AG09319 (cell line): ENCODE data around the gene FBXL5.
A peak's percentile ranks its signal among the peaks of the same experiment; 100 is the strongest.

ENCODE experiments used
- DNase-seq: peaks from one replicate; pipeline ENCODE4 v3.0.0-alpha.2; 2010; ENCODE audit warnings: low read depth; ENCODE audit errors: extremely low read depth
- TF ChIP-seq, protein P1 (sequence below): IDR thresholded peaks from 2 replicates; pipeline ENCODE4 v1.5.1; 2011; ENCODE audit warnings: low read depth, mild to moderate bottlenecking, inconsistent platforms, low read length, moderate library complexity

The FBXL5 gene, protein sequence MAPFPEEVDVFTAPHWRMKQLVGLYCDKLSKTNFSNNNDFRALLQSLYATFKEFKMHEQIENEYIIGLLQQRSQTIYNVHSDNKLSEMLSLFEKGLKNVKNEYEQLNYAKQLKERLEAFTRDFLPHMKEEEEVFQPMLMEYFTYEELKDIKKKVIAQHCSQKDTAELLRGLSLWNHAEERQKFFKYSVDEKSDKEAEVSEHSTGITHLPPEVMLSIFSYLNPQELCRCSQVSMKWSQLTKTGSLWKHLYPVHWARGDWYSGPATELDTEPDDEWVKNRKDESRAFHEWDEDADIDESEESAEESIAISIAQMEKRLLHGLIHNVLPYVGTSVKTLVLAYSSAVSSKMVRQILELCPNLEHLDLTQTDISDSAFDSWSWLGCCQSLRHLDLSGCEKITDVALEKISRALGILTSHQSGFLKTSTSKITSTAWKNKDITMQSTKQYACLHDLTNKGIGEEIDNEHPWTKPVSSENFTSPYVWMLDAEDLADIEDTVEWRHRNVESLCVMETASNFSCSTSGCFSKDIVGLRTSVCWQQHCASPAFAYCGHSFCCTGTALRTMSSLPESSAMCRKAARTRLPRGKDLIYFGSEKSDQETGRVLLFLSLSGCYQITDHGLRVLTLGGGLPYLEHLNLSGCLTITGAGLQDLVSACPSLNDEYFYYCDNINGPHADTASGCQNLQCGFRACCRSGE

DNA sequence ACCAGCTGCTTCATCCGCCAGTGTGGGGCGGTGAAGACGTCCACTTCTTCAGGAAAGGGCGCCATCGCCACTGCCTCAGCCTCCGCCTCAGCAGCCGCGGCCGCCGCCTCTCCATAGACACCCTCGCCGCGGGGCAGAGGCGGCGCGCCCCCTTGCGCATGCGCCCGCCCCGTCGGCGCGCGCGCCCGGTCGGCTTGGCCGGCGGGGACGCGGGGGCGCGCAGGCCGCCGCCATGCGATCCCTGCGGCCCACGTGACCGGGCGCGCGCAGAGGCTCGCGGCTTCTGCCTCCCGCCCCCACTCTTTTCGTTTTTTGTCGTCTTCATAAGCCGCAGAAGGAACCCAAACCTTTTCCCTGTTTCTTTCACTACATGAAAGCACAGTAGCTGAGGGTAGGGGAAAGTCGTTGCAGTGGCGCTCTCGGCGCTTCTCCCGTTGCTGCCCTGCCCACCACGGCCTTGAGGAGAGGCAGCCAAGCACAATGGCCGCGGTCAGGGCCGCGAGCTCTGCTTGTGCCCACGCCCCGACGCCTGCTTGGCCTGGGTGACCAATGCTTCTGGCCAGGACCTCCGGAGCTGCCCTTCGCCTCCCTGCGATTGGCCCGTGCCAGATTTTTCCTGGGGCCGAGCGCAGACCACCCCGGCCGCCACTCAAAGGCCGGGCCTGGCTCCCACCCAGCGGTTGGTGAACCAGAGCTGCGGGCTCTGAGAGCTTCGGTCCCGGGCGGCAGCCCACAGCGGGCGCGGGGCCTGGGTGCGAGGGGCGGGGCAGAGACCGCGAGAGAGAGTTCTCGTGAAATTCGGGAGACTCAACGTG is at the start of gene FBXL5:
TSS of gene FBXL5 (minus strand) at position 135 of the 815 bp plus-strand sequence. CDS start at position 65, 70 bp downstream.
- TF ChIP-seq, protein P1, sequence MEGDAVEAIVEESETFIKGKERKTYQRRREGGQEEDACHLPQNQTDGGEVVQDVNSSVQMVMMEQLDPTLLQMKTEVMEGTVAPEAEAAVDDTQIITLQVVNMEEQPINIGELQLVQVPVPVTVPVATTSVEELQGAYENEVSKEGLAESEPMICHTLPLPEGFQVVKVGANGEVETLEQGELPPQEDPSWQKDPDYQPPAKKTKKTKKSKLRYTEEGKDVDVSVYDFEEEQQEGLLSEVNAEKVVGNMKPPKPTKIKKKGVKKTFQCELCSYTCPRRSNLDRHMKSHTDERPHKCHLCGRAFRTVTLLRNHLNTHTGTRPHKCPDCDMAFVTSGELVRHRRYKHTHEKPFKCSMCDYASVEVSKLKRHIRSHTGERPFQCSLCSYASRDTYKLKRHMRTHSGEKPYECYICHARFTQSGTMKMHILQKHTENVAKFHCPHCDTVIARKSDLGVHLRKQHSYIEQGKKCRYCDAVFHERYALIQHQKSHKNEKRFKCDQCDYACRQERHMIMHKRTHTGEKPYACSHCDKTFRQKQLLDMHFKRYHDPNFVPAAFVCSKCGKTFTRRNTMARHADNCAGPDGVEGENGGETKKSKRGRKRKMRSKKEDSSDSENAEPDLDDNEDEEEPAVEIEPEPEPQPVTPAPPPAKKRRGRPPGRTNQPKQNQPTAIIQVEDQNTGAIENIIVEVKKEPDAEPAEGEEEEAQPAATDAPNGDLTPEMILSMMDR, result no peak
- peak; percentile 66 for DNase-seq

DNA sequence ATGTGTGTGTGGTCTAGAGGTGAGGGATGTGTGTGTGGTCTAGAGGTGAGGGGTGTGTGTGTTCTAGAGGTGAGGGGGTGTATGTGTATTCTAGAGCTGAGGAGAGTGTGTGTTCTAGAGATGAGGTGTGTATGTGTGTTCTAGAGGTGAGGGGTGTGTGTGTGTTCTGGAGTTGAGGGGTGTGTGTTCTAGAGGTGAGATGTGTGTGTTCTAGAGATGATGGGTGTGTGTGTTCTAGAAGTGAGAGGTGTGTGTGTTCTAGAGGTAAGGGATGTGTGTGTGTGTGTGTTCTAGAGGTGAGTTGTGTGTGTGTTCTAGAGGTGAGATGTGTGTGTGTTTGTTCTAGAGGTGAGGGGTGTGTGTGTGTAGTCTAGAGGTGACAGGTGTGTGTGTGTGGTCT is 49.0 kb upstream of the FBXL5 start:
- DNase-seq, result no peak
- TF ChIP-seq, protein P1, result no peak

DNA sequence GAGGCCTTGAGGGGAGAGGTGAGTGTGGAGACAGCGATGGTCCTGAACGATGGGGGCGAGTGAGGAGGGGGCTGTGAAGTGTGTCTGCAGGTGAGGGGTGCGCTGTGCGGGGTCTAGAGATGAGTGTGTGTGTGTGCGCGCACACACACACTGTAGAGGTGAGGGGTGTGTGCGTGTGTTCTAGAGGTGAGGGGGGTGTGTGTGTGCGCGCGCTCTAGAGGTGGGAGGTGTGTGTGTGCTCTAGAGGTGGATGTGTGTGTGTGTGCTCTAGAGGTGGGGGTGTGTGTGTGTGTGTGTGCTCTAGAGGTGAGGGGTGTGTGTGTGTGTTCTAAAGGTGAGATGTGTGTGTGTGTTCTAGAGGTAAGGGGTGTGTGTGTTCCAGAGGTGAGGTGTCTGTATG is 48.3 kb upstream of the FBXL5 start:
- TF ChIP-seq, protein P1, result no peak
- no peak for DNase-seq

DNA sequence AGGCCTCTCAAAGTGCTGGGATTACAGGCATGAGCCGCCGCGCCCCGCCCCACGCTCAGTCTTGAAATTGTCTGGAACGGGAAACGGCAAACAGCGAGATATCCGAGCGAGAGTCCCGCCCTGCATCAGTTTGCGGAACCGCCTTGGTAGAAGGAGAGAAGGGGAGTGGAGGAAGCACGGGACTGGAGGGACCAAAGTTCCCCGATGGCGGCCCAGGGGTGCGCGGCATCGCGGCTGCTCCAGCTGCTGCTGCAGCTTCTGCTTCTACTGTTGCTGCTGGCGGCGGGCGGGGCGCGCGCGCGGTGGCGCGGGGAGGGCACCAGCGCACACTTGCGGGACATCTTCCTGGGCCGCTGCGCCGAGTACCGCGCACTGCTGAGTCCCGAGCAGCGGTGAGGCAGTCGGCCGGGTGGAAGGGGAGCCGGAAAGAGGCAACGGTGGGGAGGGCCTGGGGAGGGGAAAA is 47.8 kb upstream of the FBXL5 start, which contains the start of gene BST1:
TSS of gene BST1 (plus strand) at position 125 of the 463 bp plus-strand sequence. CDS start at position 205, 80 bp downstream.
- no peak for DNase-seq
- TF ChIP-seq, protein P1, result no peak

DNA sequence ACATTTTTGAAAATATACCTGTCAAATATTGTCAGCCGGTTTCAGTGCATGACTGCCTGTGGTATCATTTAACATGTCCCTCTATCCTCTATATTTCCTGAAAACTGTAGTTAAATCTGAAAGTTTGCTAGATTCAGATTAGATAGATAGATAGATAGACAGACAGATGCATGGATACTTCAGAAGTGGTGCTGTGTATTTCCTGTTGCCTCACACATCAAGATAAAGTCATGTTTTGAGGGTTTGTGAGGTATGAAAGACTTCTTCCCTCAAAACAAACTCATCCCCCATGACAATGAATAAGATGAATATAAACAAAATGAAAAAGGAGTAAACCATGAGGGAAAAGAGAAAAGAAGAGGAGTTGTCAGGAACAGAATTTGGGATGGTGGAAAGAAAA is 41.7 kb upstream of the FBXL5 start:
- TF ChIP-seq, protein P1, result no peak

DNA sequence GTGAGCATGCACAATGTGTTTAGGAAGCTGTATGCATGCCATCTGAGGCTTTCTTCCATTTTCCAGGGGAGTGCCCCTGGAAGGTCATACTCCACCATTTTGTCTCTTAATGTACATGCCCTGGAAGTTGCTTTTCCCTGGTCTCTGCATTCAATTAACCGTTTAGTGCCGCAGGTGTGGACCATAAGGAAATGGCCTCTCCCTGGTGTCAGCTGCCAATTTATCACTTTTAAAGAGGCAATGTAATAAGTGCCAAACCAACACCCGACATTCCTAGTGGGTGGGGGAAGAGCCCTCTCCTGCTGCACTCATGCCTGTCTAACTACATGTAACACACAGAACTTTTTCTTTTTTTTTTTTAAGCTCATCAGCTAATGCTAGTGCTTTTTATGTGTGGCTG is 40.6 kb upstream of the FBXL5 start:
- TF ChIP-seq, protein P1, result no peak
- DNase-seq, result no peak

More for the DNA sequence above, 41.7 kb upstream of the FBXL5 start:
- DNase-seq, result no peak
